Measurements from ENCODE around the gene CMYA5. TPM values are rescaled to one million over a fixed set of nuclear protein-coding genes. Genes with fewer than 3 reads are reported as not detected.

CMYA5 gene
- total and polyA plus RNA-seq, 2 of the 4 experiments (the other 2 are of a cell fraction) = 0.39 to 0.90 TPM

DNA sequence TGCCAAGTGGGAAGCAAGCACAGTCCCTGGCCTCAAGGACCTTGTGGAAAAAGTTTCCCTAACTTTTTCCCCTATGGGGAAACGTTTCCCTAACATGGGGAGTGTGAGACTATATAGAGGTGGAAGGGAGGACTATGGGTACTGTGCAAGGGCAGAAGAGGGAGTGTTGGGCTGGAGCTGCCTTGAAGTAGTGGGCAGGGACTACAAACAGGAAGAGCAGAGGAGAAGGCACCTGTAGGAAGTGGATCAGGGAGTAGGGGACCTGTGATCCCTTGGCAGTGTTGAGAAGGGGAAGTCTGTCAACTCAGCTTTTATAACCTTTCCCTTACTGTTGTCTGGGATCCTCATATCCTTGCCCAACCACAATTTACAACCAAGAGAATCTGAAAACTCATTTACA is 1.4 kb downstream of the CMYA5 start:
- no peak overlapping the region for H3K4ac ChIP-seq (ENCODE audit: low read depth, low read length)
- dilution Hi-C loops (cut with HindIII; ENCODE audit: low sequenced_read_pairs, unreplicated experiment) = no loop called here
- ATAC-seq (ENCODE audit: low read depth) = no peak
- H3K9ac ChIP-seq (ENCODE audit: low read depth, low read length) = no peak overlapping the region
- no TSS peak for BruUV-seq (replicated peaks)
- H3K79me1 ChIP-seq (ENCODE audit: low read depth in 1 of 2, low read length in 2 of 2) = no peaks in the 10 kb centered on the region; a peak in 1 of 4 replicates
- no peaks in the 10 kb centered on the region for H3K36me3 ChIP-seq (ENCODE audit: control insufficient read depth, insufficient read depth, low read length)
- H3K4me3 ChIP-seq (ENCODE audit: insufficient read depth, low read depth, low read length) = no peak overlapping the region
- no peaks in the 10 kb centered on the region for H4K20me1 ChIP-seq (ENCODE audit: insufficient read depth, low read length)
- CTCF ChIA-PET = no interaction called here
- H3K18ac ChIP-seq (ENCODE audit: low read depth, low read length) = no peak overlapping the region
- POLR2A ChIA-PET (ENCODE audit: unreplicated experiment) = no interaction called here
- no peak overlapping the region for H4K8ac ChIP-seq (ENCODE audit: low read depth in 2 of 2, low read length in 2 of 2)
- H2BK5ac ChIP-seq (ENCODE audit: low read depth, low read length, poor library complexity, severe bottlenecking) = no peak overlapping the region
- H3K23ac ChIP-seq (ENCODE audit: low read depth, low read length) = no peak overlapping the region
- no peak overlapping the region for H2AK5ac ChIP-seq (ENCODE audit: low read depth, low read length)
- H3K14ac ChIP-seq (replicated peaks; ENCODE audit: low read depth, low read length) = no peak overlapping the region
- no peak overlapping the region for H3K56ac ChIP-seq (ENCODE audit: extremely low read depth, insufficient read depth, low read length)
- intact Hi-C loops (cut with micrococcal nuclease) = no loop called here
- no peak overlapping the region for H2BK15ac ChIP-seq (ENCODE audit: low read depth, low read length)
- in situ Hi-C loops (cut with MboI; ENCODE audit: low sequenced_read_pairs) = no loop called here
- no peaks in the 10 kb centered on the region for H3K9me1 ChIP-seq (ENCODE audit: insufficient read depth, low read length)
- H4K5ac ChIP-seq (ENCODE audit: low read depth, low read length) = no peak overlapping the region
- H2BK120ac ChIP-seq (ENCODE audit: low read depth, low read length) = no peak overlapping the region
- no peaks in the 10 kb centered on the region for H3K9me3 ChIP-seq (ENCODE audit: control insufficient read depth, insufficient read depth, low read length)
- no peak overlapping the region for H3K27ac ChIP-seq (ENCODE audit: insufficient read depth, low read length)
- no peak for DNase-seq
- no peak overlapping the region for H2BK20ac ChIP-seq (ENCODE audit: low read depth, low read length)
- TF ChIP-seq RAD21 (IDR thresholded peaks at IDR 0.05; ENCODE audit: low read length) (no peak), BHLHE40 (IDR thresholded peaks at IDR 0.05; ENCODE audit: low read depth, low read length) (no peak), NFE2L2 (IDR thresholded peaks at IDR 0.05; ENCODE audit: low read depth, low read length) (no peak), MAFK (IDR thresholded peaks at IDR 0.05; ENCODE audit: low read depth, low read length) (no peak), CTCF (conservative IDR thresholded peaks at IDR 0.05; ENCODE audit: low read depth, low read length) (no peak)
- TF ChIP-seq, protein P1, sequence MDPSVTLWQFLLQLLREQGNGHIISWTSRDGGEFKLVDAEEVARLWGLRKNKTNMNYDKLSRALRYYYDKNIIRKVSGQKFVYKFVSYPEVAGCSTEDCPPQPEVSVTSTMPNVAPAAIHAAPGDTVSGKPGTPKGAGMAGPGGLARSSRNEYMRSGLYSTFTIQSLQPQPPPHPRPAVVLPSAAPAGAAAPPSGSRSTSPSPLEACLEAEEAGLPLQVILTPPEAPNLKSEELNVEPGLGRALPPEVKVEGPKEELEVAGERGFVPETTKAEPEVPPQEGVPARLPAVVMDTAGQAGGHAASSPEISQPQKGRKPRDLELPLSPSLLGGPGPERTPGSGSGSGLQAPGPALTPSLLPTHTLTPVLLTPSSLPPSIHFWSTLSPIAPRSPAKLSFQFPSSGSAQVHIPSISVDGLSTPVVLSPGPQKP (IDR thresholded peaks at IDR 0.05; ENCODE audit: borderline replicate concordance, low read depth, low read length) = no peak
- TF ChIP-seq, protein P2, sequence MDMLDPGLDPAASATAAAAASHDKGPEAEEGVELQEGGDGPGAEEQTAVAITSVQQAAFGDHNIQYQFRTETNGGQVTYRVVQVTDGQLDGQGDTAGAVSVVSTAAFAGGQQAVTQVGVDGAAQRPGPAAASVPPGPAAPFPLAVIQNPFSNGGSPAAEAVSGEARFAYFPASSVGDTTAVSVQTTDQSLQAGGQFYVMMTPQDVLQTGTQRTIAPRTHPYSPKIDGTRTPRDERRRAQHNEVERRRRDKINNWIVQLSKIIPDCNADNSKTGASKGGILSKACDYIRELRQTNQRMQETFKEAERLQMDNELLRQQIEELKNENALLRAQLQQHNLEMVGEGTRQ (IDR thresholded peaks at IDR 0.05; ENCODE audit: low read depth, low read length) = no peak
- H2AFZ ChIP-seq (replicated peaks; ENCODE audit: low read length, poor library complexity) = no peak overlapping the region
- H3K27me3 ChIP-seq (ENCODE audit: control insufficient read depth, insufficient read depth, low read length) = no peaks in the 10 kb centered on the region
- no CpG with 5 or more reads among the region's 1 CpG for WGBS, 2 experiments (ENCODE audit: extremely low coverage in 2 of 2, insufficient read length in 1 of 2)
- H2AK9ac ChIP-seq (replicated peaks; ENCODE audit: low read depth, low read length, poor library complexity) = no peak overlapping the region
- H3K4me1 ChIP-seq (ENCODE audit: control insufficient read depth, insufficient read depth, low read length) = peaks cover 3% of the 10 kb centered on the region; the same call in 1 of the 2 replicates
- no peak overlapping the region for H4K91ac ChIP-seq (ENCODE audit: insufficient read depth, low read depth, low read length)
- no peak overlapping the region for H3K4me2 ChIP-seq (ENCODE audit: low read depth, low read length)
